ENCODE measurements around the gene DENND1A.

Gene DENND1A

GRCh38 chr9:123727332-123727731 is 202.6 kb downstream of the DENND1A start:
- no peak for TF ChIP-seq POLR2A (IDR thresholded peaks at IDR 0.05; ENCODE audit: low read depth, low read length)
- DNase-seq (ENCODE audit: insufficient read length, low spot score) (no peak), FAIRE-seq (no peak)

- DNase-seq (ENCODE audit: insufficient read length, low spot score) (no peak), FAIRE-seq (no peak)
- TF ChIP-seq POLR2A (IDR thresholded peaks at IDR 0.05; ENCODE audit: low read depth, low read length), result no peak
Observed at GRCh38 chr9:123725389-123725788, 204.5 kb downstream of the DENND1A start.

GRCh38 chr9:123724211-123724796 is 205.6 kb downstream of the DENND1A start:
- no peak for FAIRE-seq
- TF ChIP-seq POLR2A (IDR thresholded peaks at IDR 0.05; ENCODE audit: low read depth, low read length), result no peak

GRCh38 chr9:123723135-123723875 is 206.6 kb downstream of the DENND1A start:
- FAIRE-seq (no peak), DNase-seq (ENCODE audit: insufficient read length, low spot score) (no peak)
- TF ChIP-seq POLR2A (IDR thresholded peaks at IDR 0.05; ENCODE audit: low read depth, low read length), result no peak

More at GRCh38 chr9:123724211-123724796, 205.6 kb downstream of the DENND1A start:
- no peak for DNase-seq (ENCODE audit: insufficient read length, low spot score)

- DNase-seq (ENCODE audit: insufficient read length, low spot score), result no peak
- no peak for TF ChIP-seq POLR2A (IDR thresholded peaks at IDR 0.05; ENCODE audit: low read depth, low read length)
- no peak for FAIRE-seq
Observed at GRCh38 chr9:123722378-123722777, 207.5 kb downstream of the DENND1A start.

- FAIRE-seq, result no peak
- no peak for TF ChIP-seq POLR2A (IDR thresholded peaks at IDR 0.05; ENCODE audit: low read depth, low read length)
- no peak for DNase-seq (ENCODE audit: insufficient read length, low spot score)
Observed at GRCh38 chr9:123718188-123718587, 211.7 kb downstream of the DENND1A start.

- DNase-seq (ENCODE audit: insufficient read length, low spot score) (no peak), FAIRE-seq (no peak)
- TF ChIP-seq POLR2A (IDR thresholded peaks at IDR 0.05; ENCODE audit: low read depth, low read length), result no peak
Observed at GRCh38 chr9:123717581-123718175, 212.2 kb downstream of the DENND1A start.

GRCh38 chr9:123716339-123716945 is 213.5 kb downstream of the DENND1A start:
- DNase-seq (ENCODE audit: insufficient read length, low spot score), result no peak
- no peak for FAIRE-seq
- TF ChIP-seq POLR2A (IDR thresholded peaks at IDR 0.05; ENCODE audit: low read depth, low read length), result no peak

- DNase-seq (ENCODE audit: insufficient read length, low spot score) (no peak), FAIRE-seq (no peak)
- TF ChIP-seq POLR2A (IDR thresholded peaks at IDR 0.05; ENCODE audit: low read depth, low read length), result no peak
Observed at GRCh38 chr9:123715258-123715657, 214.7 kb downstream of the DENND1A start.

GRCh38 chr9:123713282-123713681 is 216.6 kb downstream of the DENND1A start:
- DNase-seq (ENCODE audit: insufficient read length, low spot score) (no peak), FAIRE-seq (peak; percentile 11)
- TF ChIP-seq POLR2A (IDR thresholded peaks at IDR 0.05; ENCODE audit: low read depth, low read length), result no peak

- DNase-seq (ENCODE audit: insufficient read length, low spot score) (no peak), FAIRE-seq (no peak)
- TF ChIP-seq POLR2A (IDR thresholded peaks at IDR 0.05; ENCODE audit: low read depth, low read length), result no peak
Observed at GRCh38 chr9:123712399-123712798, 217.5 kb downstream of the DENND1A start.

- FAIRE-seq (peak; percentile 98), DNase-seq (ENCODE audit: insufficient read length, low spot score) (peak; percentile 68)
- no peak for TF ChIP-seq POLR2A (IDR thresholded peaks at IDR 0.05; ENCODE audit: low read depth, low read length)
Observed at GRCh38 chr9:123710299-123710698, 219.6 kb downstream of the DENND1A start.

- FAIRE-seq (peak; percentile 69), DNase-seq (ENCODE audit: insufficient read length, low spot score) (no peak)
- no peak for TF ChIP-seq POLR2A (IDR thresholded peaks at IDR 0.05; ENCODE audit: low read depth, low read length)
Observed at GRCh38 chr9:123702483-123702882, 227.4 kb downstream of the DENND1A start.

- TF ChIP-seq POLR2A (IDR thresholded peaks at IDR 0.05; ENCODE audit: low read depth, low read length), result no peak
- no peak for DNase-seq (ENCODE audit: insufficient read length, low spot score)
- FAIRE-seq, result no peak
Observed at GRCh38 chr9:123697686-123698085, 232.2 kb downstream of the DENND1A start.
